GM21619 (cell line): Measurements from ENCODE around the gene ITPKB.
"Not testable (repeated sequence)": the region's sequence is repeated elsewhere in the genome, so short reads cannot be mapped to it uniquely, and the experiment has no call there.

Experiments
- ATAC-seq: cut with Tn5 transposase; IDR thresholded peaks from one replicate; pipeline ENCODE4 v1.9.1; 2021; ENCODE audit not compliant: unreplicated experiment

Gene ITPKB

GRCh38 chr1:226639631-226640061 is 99.4 kb downstream of the ITPKB start:
- ATAC-seq, result no peak

GRCh38 chr1:226639206-226639605 is 99.9 kb downstream of the ITPKB start:
- not testable (repeated sequence) for ATAC-seq

GRCh38 chr1:226638608-226639007 is 100.5 kb downstream of the ITPKB start:
- ATAC-seq, result no peak

GRCh38 chr1:226638001-226638601 is 101.0 kb downstream of the ITPKB start:
- no peak for ATAC-seq

- no peak for ATAC-seq
These were observed 101.7 kb downstream of the ITPKB start for GRCh38 chr1:226637147-226637935.

GRCh38 chr1:226636847-226637096 is 102.3 kb downstream of the ITPKB start:
- no peak for ATAC-seq

GRCh38 chr1:226635456-226635941 is 103.6 kb downstream of the ITPKB start:
- no peak for ATAC-seq

GRCh38 chr1:226634611-226635246 is 104.4 kb downstream of the ITPKB start:
- no peak for ATAC-seq

- ATAC-seq, result peak; percentile 86
These were observed 104.9 kb downstream of the ITPKB start for GRCh38 chr1:226634166-226634588.

- peak; percentile 3 for ATAC-seq
These were observed 105.4 kb downstream of the ITPKB start for GRCh38 chr1:226633541-226634165.

GRCh38 chr1:226632922-226633351 is 106.1 kb downstream of the ITPKB start:
- ATAC-seq, result no peak

- no peak for ATAC-seq
These were observed 106.8 kb downstream of the ITPKB start for GRCh38 chr1:226632169-226632879.

GRCh38 chr1:226631229-226632000 is 107.7 kb downstream of the ITPKB start:
- no peak for ATAC-seq

- no peak for ATAC-seq
These were observed 108.5 kb downstream of the ITPKB start for GRCh38 chr1:226630592-226630991.

GRCh38 chr1:226629896-226630550 is 109.1 kb downstream of the ITPKB start:
- no peak for ATAC-seq

- no peak for ATAC-seq
These were observed 109.7 kb downstream of the ITPKB start for GRCh38 chr1:226629210-226629895.

GRCh38 chr1:226628612-226629155 is 110.4 kb downstream of the ITPKB start:
- ATAC-seq, result no peak

- ATAC-seq, result no peak
These were observed 111.0 kb downstream of the ITPKB start for GRCh38 chr1:226627924-226628611.
